ENCODE measurements around the gene CD44.

DNA sequence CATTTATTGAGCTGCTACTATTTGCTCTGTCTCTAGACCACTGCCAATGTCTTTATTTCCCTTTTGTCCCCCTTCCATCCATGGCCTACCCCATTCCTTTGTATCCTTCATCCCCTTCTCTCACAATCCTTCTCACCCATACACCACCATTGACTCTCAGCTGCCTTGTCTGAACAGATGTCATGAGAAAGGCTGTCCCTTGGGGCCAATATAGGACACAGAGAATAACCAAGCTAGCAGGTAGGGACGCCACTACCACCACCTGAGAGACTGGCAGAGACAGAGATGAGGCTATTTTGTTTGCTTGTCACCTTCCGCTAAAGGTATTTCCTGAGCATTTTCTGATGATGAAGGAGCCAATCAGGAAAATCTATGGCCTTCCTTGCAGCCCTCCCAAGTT is 138.9 kb downstream of the CD44 start:
- TF ChIP-seq, protein P1, sequence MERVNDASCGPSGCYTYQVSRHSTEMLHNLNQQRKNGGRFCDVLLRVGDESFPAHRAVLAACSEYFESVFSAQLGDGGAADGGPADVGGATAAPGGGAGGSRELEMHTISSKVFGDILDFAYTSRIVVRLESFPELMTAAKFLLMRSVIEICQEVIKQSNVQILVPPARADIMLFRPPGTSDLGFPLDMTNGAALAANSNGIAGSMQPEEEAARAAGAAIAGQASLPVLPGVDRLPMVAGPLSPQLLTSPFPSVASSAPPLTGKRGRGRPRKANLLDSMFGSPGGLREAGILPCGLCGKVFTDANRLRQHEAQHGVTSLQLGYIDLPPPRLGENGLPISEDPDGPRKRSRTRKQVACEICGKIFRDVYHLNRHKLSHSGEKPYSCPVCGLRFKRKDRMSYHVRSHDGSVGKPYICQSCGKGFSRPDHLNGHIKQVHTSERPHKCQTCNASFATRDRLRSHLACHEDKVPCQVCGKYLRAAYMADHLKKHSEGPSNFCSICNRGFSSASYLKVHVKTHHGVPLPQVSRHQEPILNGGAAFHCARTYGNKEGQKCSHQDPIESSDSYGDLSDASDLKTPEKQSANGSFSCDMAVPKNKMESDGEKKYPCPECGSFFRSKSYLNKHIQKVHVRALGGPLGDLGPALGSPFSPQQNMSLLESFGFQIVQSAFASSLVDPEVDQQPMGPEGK (CRISPR knock-in tag; IDR thresholded peaks at IDR 0.05; ENCODE audit: borderline replicate concordance) = no peak
- TF ChIP-seq RARB (CRISPR knock-in tag; IDR thresholded peaks at IDR 0.05) (no peak), ZFP3 (CRISPR knock-in tag; IDR thresholded peaks at IDR 0.05) (no peak), ZC3H10 (CRISPR knock-in tag; IDR thresholded peaks at IDR 0.05) (no peak), ARNTL (CRISPR knock-in tag; IDR thresholded peaks at IDR 0.05; ENCODE audit: borderline replicate concordance, low read depth) (no peak), ZFP30 (CRISPR knock-in tag; IDR thresholded peaks at IDR 0.05) (no peak), ESRRG (CRISPR knock-in tag; IDR thresholded peaks at IDR 0.05) (no peak), OSR1 (CRISPR knock-in tag; IDR thresholded peaks at IDR 0.05) (no peak), SNAI2 (CRISPR knock-in tag; IDR thresholded peaks at IDR 0.05) (no peak), TOX (CRISPR knock-in tag; IDR thresholded peaks at IDR 0.05; ENCODE audit: borderline replicate concordance) (no peak)
- TF ChIP-seq, protein P2, sequence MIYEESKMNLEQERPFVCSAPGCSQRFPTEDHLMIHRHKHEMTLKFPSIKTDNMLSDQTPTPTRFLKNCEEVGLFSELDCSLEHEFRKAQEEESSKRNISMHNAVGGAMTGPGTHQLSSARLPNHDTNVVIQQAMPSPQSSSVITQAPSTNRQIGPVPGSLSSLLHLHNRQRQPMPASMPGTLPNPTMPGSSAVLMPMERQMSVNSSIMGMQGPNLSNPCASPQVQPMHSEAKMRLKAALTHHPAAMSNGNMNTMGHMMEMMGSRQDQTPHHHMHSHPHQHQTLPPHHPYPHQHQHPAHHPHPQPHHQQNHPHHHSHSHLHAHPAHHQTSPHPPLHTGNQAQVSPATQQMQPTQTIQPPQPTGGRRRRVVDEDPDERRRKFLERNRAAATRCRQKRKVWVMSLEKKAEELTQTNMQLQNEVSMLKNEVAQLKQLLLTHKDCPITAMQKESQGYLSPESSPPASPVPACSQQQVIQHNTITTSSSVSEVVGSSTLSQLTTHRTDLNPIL (CRISPR knock-in tag; IDR thresholded peaks at IDR 0.05; ENCODE audit: low read depth) = no peak
